ENCODE measurements around the gene CTSC.

GRCh38 chr11:88284336-88285050 is 53.0 kb downstream of the CTSC start:
- TF ChIP-seq EZH2 (IDR thresholded peaks at IDR 0.05; ENCODE audit: insufficient read depth, poor library complexity, severe bottlenecking) (no peak), EZH2phosphoT487 (IDR thresholded peaks at IDR 0.05; ENCODE audit: insufficient read depth, low read depth) (no peak)
